Large intestine (tissue), 3 donors: ENCODE measurements around the gene HYAL1. TPM values are rescaled to one million over a fixed set of nuclear protein-coding genes. Genes with fewer than 3 reads are reported as not detected.
"Not testable (repeated sequence)": the region's sequence is repeated elsewhere in the genome, so short reads cannot be mapped to it uniquely, and the experiment has no call there.

Experiments
- DNase-seq, 2 donors: peaks; one replicate each; pipeline versions ENCODE4 v3.0.0 to v3.0.0-alpha.2; 2013
- H3K27ac ChIP-seq: one replicate; pipeline ENCODE4 v1.5.1; 2013; ENCODE audit warnings: low read length
- H3K27me3 ChIP-seq: 2 replicates; pipeline ENCODE4 v1.6.1; 2013; ENCODE audit warnings: low read length; ENCODE audit not compliant: control insufficient read depth, insufficient read depth
- H3K36me3 ChIP-seq: 2 replicates; pipeline ENCODE4 v1.6.1; 2013; ENCODE audit warnings: low read length; ENCODE audit not compliant: control insufficient read depth, insufficient read depth
- H3K4me1 ChIP-seq: one replicate; pipeline ENCODE4 v1.6.1; 2013; ENCODE audit warnings: low read length; ENCODE audit not compliant: control insufficient read depth, insufficient read depth
- H3K4me3 ChIP-seq: one replicate; pipeline ENCODE4 v1.5.1; 2013; ENCODE audit warnings: low read length
- H3K9me3 ChIP-seq: one replicate; pipeline ENCODE4 v1.6.1; 2013; ENCODE audit warnings: mild to moderate bottlenecking, low read depth, low read length, moderate library complexity; ENCODE audit not compliant: control insufficient read depth
- WGBS: methylation state at CpG from one replicate; pipeline ENCODE4 v1.1.5; 2013; ENCODE audit warnings: low lambda C conversion rate; ENCODE audit not compliant: insufficient coverage; 5-methylcytosine and 5-hydroxymethylcytosine counted together
- polyA plus RNA-seq: library from polyadenylated mRNA; unstranded; fragments of 120-200 nt; gene quantifications from one replicate; pipeline ENCODE4 v1.2.1, GENCODE V29; 2013

The HYAL1 gene
- polyA plus RNA-seq, 1 donor: 2.1 TPM

- no peak overlapping the region for H3K27ac ChIP-seq
- H3K4me3 ChIP-seq: no peak overlapping the region
- no CpG with 5 or more reads among the region's 10 CpGs for WGBS
These were observed 15.2 kb upstream of the HYAL1 start for GRCh38 chr3:50318615-50319014.

GRCh38 chr3:50318163-50318562 is 14.8 kb upstream of the HYAL1 start:
- no CpG with 5 or more reads among the region's 11 CpGs for WGBS
- no peak overlapping the region for H3K4me3 ChIP-seq
- H3K27ac ChIP-seq: no peak overlapping the region
- H3K36me3 ChIP-seq: peaks cover 47% of the 10 kb centered on the region
- DNase-seq: no peak
- H3K4me1 ChIP-seq: peaks cover 57% of the 10 kb centered on the region
- no peaks in the 10 kb centered on the region for H3K27me3 ChIP-seq
- H3K9me3 ChIP-seq: no peaks in the 10 kb centered on the region

More at GRCh38 chr3:50318615-50319014, 15.2 kb upstream of the HYAL1 start:
- H3K36me3 ChIP-seq: peaks cover 47% of the 10 kb centered on the region
- peaks cover 60% of the 10 kb centered on the region for H3K4me1 ChIP-seq
- no peaks in the 10 kb centered on the region for H3K27me3 ChIP-seq
- no peak for DNase-seq
- H3K9me3 ChIP-seq: no peaks in the 10 kb centered on the region

DNA sequence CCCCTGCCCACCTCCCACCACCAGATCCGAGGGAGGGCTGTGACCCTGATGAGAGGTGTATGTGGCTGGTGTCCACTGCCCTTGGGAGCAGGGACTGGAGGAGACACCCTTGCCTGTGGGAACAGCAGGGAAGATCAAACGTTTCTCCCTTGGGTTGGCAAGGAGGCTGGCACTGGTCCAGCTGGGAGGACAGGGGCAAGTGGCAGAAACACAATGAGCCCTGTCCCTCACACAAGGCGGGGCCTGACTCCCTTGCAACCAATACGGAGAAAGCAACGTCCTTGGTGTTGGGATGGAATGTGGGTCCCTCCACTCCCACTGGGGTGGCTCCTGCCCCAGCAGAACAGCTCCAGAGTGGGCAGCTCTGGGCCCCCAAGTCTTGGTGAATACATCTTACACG is 13.9 kb upstream of the HYAL1 start:
- WGBS: no CpG with 5 or more reads among the region's 6 CpGs
- Histone ChIP-seq H3K27me3 (no peaks in the 10 kb centered on the region), H3K27ac (peak overlapping the region; percentile 80), H3K4me3 (no peak overlapping the region), H3K4me1 (peaks cover 49% of the 10 kb centered on the region), H3K36me3 (peaks cover 47% of the 10 kb centered on the region), H3K9me3 (no peaks in the 10 kb centered on the region)
- DNase-seq: no peak

GRCh38 chr3:50316657-50317242 is 13.4 kb upstream of the HYAL1 start:
- H3K9me3 ChIP-seq: no peaks in the 10 kb centered on the region
- H3K27me3 ChIP-seq: no peaks in the 10 kb centered on the region
- H3K27ac ChIP-seq: peak overlapping the region; percentile 80
- peaks cover 44% of the 10 kb centered on the region for H3K4me1 ChIP-seq
- no CpG with 5 or more reads among the region's 9 CpGs for WGBS
- DNase-seq: peak; percentile 80 to 88
- peaks cover 47% of the 10 kb centered on the region for H3K36me3 ChIP-seq
- no peak overlapping the region for H3K4me3 ChIP-seq

- Histone ChIP-seq H3K4me1 (peaks cover 37% of the 10 kb centered on the region), H3K9me3 (no peaks in the 10 kb centered on the region), H3K4me3 (no peak overlapping the region), H3K27ac (no peak overlapping the region), H3K36me3 (peaks cover 45% of the 10 kb centered on the region), H3K27me3 (no peaks in the 10 kb centered on the region)
- no peak for DNase-seq
- 100% methylated on average over 1 of the region's 4 CpGs for WGBS
These were observed 11.4 kb upstream of the HYAL1 start for GRCh38 chr3:50314816-50315215.

- Histone ChIP-seq H3K9me3 (peaks cover under 1% of the 10 kb centered on the region), H3K4me1 (peaks cover 33% of the 10 kb centered on the region), H3K27me3 (no peaks in the 10 kb centered on the region), H3K4me3 (no peak overlapping the region), H3K36me3 (peaks cover 41% of the 10 kb centered on the region), H3K27ac (no peak overlapping the region)
- WGBS: no CpG with 5 or more reads among the region's 3 CpGs
- no peak for DNase-seq
These were observed 11.0 kb upstream of the HYAL1 start for GRCh38 chr3:50314342-50314741.

- H3K4me3 ChIP-seq, DNase-seq, H3K4me1 ChIP-seq, H3K27me3 ChIP-seq, H3K27ac ChIP-seq: not testable (repeated sequence)
- peaks cover 18% of the 10 kb centered on the region for H3K36me3 ChIP-seq
- no CpG with 5 or more reads among the region's 32 CpGs for WGBS
- H3K9me3 ChIP-seq: peaks cover 22% of the 10 kb centered on the region
These were observed 8.7 kb upstream of the HYAL1 start for GRCh38 chr3:50312041-50312440.

- no peak for DNase-seq
These were observed 1.2 kb upstream of the HYAL1 start for GRCh38 chr3:50304601-50305000.

GRCh38 chr3:50302095-50303012 is 1.0 kb downstream of the HYAL1 start:
- H3K27me3 ChIP-seq: no peaks in the 10 kb centered on the region
- H3K9me3 ChIP-seq: peaks cover 2% of the 10 kb centered on the region
- WGBS: no CpG with 5 or more reads among the region's 32 CpGs
- peaks cover 39% of the 10 kb centered on the region for H3K4me1 ChIP-seq
- no peaks in the 10 kb centered on the region for H3K36me3 ChIP-seq
- no peak for DNase-seq
- H3K4me3 ChIP-seq: no peak overlapping the region
- H3K27ac ChIP-seq: peak overlapping the region; percentile 49

More at GRCh38 chr3:50304601-50305000, 1.2 kb upstream of the HYAL1 start:
- H3K4me1 ChIP-seq: peaks cover 29% of the 10 kb centered on the region
- H3K27ac ChIP-seq: no peak overlapping the region
- H3K27me3 ChIP-seq: no peaks in the 10 kb centered on the region
- peaks cover 22% of the 10 kb centered on the region for H3K9me3 ChIP-seq
- no peaks in the 10 kb centered on the region for H3K36me3 ChIP-seq
- no peak overlapping the region for H3K4me3 ChIP-seq

- no peak for DNase-seq
- WGBS: no CpG with 5 or more reads among the region's 6 CpGs
- Histone ChIP-seq H3K27ac (peak overlapping the region; percentile 69), H3K4me3 (no peak overlapping the region), H3K27me3 (no peaks in the 10 kb centered on the region), H3K4me1 (peaks cover 39% of the 10 kb centered on the region), H3K36me3 (no peaks in the 10 kb centered on the region), H3K9me3 (no peaks in the 10 kb centered on the region)
These were observed 2.6 kb downstream of the HYAL1 start for GRCh38 chr3:50300681-50301254.
